Ovary (tissue), 3 donors: ENCODE measurements around the gene POFUT1.

Experiments used
- CTCF ChIP-seq, 3 donors: fragments of 450-650 bp in 2 of 3; fragments of 200-600 bp in 1 of 3; IDR thresholded peaks; one replicate each; pipeline versions ENCODE4 v1.5.1 to v1.8.0; 2016 to 2022; ENCODE audit warnings: antibody characterized with exemption in 3 of 3, mild to moderate bottlenecking in 1 of 3
- POLR2A ChIP-seq: fragments of 450-650 bp; IDR thresholded peaks from one replicate; pipeline ENCODE4 v1.6.1; 2017; ENCODE audit warnings: antibody characterized with exemption, mild to moderate bottlenecking, moderate library complexity
- donor health status: DM: no; HTN: no; CAD: no.

GRCh38 chr20:32232326-32232886, 24.7 kb downstream of the POFUT1 start:
- TF ChIP-seq POLR2A (no peak), CTCF (IDR thresholded peaks at IDR 0.05) (no peak)
